NCI-H2196 treated with DMSO at 0.1 percent for 48 hours (cell line): Measurements from ENCODE around the gene DPEP2NB.

Experiments
- DNase-seq: peaks from one replicate; lab custom pipeline; 2025; ENCODE audit not compliant: unreplicated experiment; lab: John Stamatoyannopoulos, UW

Gene DPEP2NB

DNA sequence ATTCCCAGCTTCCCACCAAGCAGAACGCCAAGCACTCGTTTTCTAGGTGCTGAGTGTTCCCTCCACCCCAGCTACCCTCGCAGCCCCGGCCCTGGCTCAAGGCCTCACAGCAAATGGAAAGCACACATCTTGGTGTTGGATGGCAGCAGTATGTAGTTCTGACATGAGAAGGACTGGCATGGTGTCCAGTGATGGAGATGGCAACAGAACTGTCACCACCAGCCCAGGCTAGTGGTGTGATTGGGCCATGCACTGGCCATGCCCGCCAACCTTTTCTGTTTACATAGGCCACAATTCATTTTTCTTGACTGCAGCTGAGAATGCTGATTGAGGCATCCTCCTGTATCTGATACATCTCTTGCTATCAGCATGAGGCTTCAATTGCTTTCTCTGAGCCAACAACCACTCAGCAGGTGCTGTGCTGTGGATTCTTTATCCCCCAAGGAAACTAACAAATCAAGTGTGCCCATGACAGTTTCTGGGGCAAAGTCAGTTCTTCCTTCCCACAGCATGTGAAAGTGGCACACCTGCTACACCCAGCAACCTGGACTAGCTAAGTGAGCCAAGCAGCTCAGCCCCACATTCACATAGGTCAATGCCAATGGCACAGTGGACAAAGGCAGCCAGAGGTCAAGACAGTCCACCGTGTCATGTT is 51.1 kb downstream of the DPEP2NB start:
- no peak for DNase-seq

DNA sequence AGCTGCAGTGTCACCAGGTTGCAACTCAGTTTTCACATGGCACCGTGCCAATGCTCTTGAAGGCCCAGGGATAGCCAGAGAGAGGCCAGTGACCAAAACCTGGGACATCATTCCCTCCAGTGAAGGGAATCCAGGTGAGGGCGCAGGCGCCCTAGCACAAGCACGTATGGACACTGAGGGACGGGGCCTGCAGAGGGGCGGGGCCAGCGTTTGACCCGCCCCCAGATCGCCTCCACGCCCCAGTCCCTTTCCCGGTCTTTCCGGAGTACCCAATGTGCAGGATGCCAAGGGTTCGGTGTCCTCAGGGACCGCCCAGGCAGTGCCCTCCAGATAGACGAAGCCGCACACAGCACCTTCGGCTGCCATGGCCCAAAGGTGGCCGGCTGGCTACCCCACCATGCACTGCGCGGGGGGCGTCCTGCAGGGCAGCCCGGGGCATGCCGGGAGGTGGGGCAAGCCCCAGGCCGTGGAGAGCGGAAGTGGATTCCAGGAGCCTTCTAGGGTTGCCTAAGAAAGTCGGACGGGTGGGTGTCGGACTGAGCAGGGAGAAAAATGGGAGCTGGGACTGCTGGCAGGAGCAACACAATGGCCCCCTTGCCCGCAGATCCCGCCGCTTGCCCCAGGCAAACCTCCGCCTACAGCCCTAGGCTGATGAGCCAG is 51.9 kb downstream of the DPEP2NB start:
- no peak for DNase-seq
